Activated T-cell treated with anti-CD3 and anti-CD28 coated beads, Interleukin-2, amount 50 U/mL, for 72 hours (primary cell): ENCODE measurements around the gene BAG1. TPM values are rescaled to one million over a fixed set of nuclear protein-coding genes. Genes with fewer than 3 reads are reported as not detected.

ENCODE experiments used
- ATAC-seq, 2 donors: fragments of 150-1000 bp; cut with Tn5 transposase; replicated peaks in 1 of 2; 2 replicates each; pipeline ENCODE4 v1.10.0; 2021; ENCODE audit warnings: moderate library complexity in 2 of 2, mild to moderate bottlenecking in 1 of 2
- DNase-seq, 2 donors: peaks; one replicate each; pipeline ENCODE4 v3.0.0; 2021 to 2022; ENCODE audit warnings: mixed read lengths in 1 of 2
- H3K27ac Mint-ChIP-seq: one replicate; pipeline ENCODE4 v1.8.0; 2022; ENCODE audit warnings: mild to moderate bottlenecking, moderate library complexity, mixed read lengths
- H3K27me3 Mint-ChIP-seq: one replicate; pipeline ENCODE4 v1.8.0; 2022; ENCODE audit warnings: low read depth, mixed read lengths
- H3K36me3 Mint-ChIP-seq, 2 donors: one replicate each; pipeline ENCODE4 v1.8.0; 2022; ENCODE audit warnings: mixed read lengths in 2 of 2, mild to moderate bottlenecking in 1 of 2; ENCODE audit not compliant: insufficient read depth in 2 of 2
- H3K4me1 Mint-ChIP-seq: one replicate; pipeline ENCODE4 v1.8.0; 2022; ENCODE audit warnings: low read depth, mixed read lengths
- H3K4me3 Mint-ChIP-seq, 2 donors: one replicate each; pipeline ENCODE4 v1.8.0; 2022; ENCODE audit warnings: mild to moderate bottlenecking in 2 of 2, mixed read lengths in 2 of 2, moderate library complexity in 2 of 2
- H3K9me3 Mint-ChIP-seq, 2 donors: one replicate each; pipeline ENCODE4 v1.8.0; 2022; ENCODE audit warnings: mixed read lengths in 2 of 2
- total RNA-seq, 2 donors: library from RNA; stranded (reverse); gene quantifications; one replicate each; pipeline ENCODE4 v1.2.3, GENCODE V29; 2022

The BAG1 gene
- total RNA-seq, 2 donors from 2014 or later, result 52.5 to 60.3 TPM

DNA sequence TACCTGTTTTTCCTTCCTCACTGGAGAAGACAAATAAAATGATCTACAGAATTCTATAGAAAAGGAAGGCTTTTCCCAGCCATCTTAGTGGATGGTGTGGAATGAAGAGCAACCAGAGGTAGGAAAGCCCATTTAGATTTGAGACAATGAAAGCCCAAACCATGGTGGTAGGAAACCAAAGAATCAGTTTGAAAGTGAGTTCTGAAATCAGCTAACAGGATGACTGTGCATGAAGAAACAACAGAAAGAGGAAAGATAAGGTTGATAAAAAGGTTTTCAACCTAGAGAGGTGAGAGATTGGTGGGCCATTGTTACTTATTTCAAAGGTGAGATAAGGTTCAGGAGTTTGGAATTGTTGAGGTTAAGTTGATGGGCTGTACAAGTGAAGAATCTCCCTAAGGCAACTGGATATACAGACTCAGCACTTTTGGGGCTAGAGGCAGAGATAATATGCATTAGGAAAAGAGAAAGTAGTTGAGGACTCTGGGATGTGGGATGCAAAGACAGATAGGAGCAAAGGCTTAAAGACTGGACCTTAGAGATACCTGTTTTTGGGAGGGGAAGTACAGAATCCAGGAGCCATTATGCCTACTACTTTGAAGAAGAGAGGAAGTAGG lies 2.8 kb upstream of the BAG1 start:
- Mint-ChIP-seq H3K27me3 (no peaks in the 10 kb centered on the region), H3K36me3 (peaks cover 26 to 47% of the 10 kb centered on the region in 2 donors), H3K9me3 (no peaks in the 10 kb centered on the region), H3K27ac (peak overlapping the region; percentile 14), H3K4me3 (peak overlapping the region; percentile 16 to 65), H3K4me1 (peaks cover 45% of the 10 kb centered on the region)
- DNase-seq, result peak in 1 of 2 donors; percentile 20
- ATAC-seq, result peak in 1 of 2 donors; percentile 18

GRCh38 chr9:33265211-33265865 lies 830 bp upstream of the BAG1 start:
- Mint-ChIP-seq H3K36me3 (peaks cover 23 to 42% of the 10 kb centered on the region in 2 donors), H3K4me3 (peak overlapping the region; percentile 65 to 96), H3K27ac (peak overlapping the region; percentile 98), H3K27me3 (no peaks in the 10 kb centered on the region), H3K9me3 (no peaks in the 10 kb centered on the region), H3K4me1 (peaks cover 54% of the 10 kb centered on the region)
- ATAC-seq (no peak), DNase-seq (no peak)

DNA sequence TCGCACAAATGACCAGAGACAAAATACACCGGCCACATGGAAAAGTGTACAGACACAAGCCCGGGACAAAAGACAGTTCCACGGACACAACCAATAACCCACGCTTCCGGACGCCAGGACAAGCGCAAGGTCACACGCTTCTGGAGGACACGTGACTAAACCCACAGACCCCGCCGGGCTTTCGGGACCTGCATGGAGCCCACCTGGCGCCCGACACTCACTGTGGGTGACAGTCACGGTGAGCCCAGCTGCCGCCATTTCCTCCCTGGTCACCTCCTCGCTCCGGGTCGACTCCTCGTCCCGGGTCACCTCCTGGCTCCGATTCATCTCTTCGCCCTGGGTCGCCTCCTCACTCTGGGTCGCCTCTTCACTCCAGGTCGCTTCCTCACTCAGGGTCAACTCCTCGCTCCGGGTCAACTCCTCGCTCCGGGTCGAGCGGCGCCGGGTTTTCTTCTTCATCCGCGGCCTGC lies 470 bp downstream of the BAG1 start:
- H3K4me1 Mint-ChIP-seq, result peaks cover 58% of the 10 kb centered on the region
- H3K36me3 Mint-ChIP-seq, result peaks cover 25 to 46% of the 10 kb centered on the region in 2 donors
- H3K27me3 Mint-ChIP-seq, result no peaks in the 10 kb centered on the region

DNA sequence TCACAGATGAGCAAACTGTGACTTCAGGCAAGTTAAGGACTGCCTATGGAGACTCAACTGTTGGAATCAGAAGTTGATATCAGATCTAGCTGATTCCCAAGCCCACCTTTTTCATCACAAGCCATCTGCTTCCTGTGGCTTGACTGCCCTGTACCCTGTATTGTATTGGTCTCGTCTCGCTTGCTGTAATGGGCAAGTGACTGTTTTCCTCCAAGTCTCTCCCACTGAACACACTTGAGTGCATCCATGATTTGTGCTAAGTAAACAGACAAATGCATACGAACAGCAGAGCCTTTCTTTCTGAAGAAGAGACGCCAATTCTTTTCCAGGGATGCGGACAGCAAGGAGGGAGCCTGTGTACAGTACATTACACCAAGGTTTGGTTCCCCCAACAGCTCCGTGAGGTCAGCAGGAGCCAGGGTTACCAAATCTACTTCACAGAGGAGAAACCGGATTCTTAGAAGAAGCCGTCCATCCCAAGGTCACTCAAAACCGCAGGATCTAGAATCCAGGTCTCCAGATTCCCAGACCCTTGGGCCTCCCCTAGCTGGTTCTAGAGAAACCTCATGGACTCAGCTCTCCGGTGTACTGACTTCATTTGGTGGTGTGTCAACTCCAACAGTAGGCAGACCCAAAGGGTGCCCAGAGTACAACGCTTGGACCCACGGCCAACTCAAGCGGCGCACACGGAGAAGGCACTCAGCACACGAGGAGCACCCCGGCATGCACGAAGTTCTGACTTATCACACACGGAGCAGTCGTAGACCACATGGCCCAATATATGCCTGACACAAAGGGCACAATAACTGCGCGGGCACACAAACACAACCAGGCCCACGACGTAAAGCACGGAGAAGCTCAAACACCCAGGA lies 1.1 kb downstream of the BAG1 start:
- ATAC-seq, result no peak
- Mint-ChIP-seq H3K4me3 (peak overlapping the region; percentile 65 to 96), H3K4me1 (peaks cover 63% of the 10 kb centered on the region), H3K27ac (peak overlapping the region; percentile 92), H3K36me3 (peaks cover 25 to 53% of the 10 kb centered on the region in 2 donors), H3K27me3 (no peaks in the 10 kb centered on the region), H3K9me3 (no peaks in the 10 kb centered on the region)
- peak; percentile 20 to 26 for DNase-seq

More for the DNA sequence above, 470 bp downstream of the BAG1 start:
- Mint-ChIP-seq H3K27ac (peak overlapping the region; percentile 92), H3K4me3 (peak overlapping the region; percentile 65 to 96), H3K9me3 (no peaks in the 10 kb centered on the region)
- ATAC-seq (peak; percentile 13 to 28), DNase-seq (peak; percentile 51 to 62)

- DNase-seq (no peak), ATAC-seq (no peak)
- Mint-ChIP-seq H3K4me1 (peaks cover 37% of the 10 kb centered on the region), H3K27me3 (no peaks in the 10 kb centered on the region), H3K36me3 (peaks cover 16 to 46% of the 10 kb centered on the region in 2 donors), H3K9me3 (no peaks in the 10 kb centered on the region), H3K4me3 (no peak overlapping the region), H3K27ac (no peak overlapping the region)
Measured at GRCh38 chr9:33260372-33260771, 4.1 kb downstream of the BAG1 start.

GRCh38 chr9:33257276-33257675 lies 7.2 kb downstream of the BAG1 start:
- Mint-ChIP-seq H3K27ac (no peak overlapping the region), H3K4me3 (no peak overlapping the region), H3K36me3 (peaks cover 12 to 34% of the 10 kb centered on the region in 2 donors), H3K27me3 (no peaks in the 10 kb centered on the region), H3K9me3 (no peaks in the 10 kb centered on the region), H3K4me1 (peaks cover 18% of the 10 kb centered on the region)
- ATAC-seq, result no peak
- DNase-seq, result no peak

DNA sequence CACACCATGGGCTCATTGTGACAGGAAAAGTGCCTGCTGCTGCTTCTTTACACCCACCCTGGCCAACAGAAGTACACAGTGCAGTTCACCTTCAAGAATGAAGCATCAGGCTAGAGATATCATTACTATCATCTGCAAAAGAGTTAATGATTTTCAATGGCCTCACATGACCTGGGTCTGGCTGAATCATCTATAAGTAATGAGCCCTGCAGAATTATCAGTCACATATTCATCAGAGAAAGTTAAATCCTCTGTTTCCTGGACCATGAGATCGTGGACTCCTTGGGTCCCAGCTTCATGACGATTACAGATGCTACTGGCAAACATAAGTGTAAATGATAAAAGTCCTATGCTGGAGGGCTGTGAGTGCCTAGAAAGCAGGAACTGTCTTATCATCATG lies 8.3 kb downstream of the BAG1 start:
- ATAC-seq (no peak), DNase-seq (no peak)
- H3K9me3 Mint-ChIP-seq, result no peaks in the 10 kb centered on the region
- peaks cover 12 to 33% of the 10 kb centered on the region in 2 donors for H3K36me3 Mint-ChIP-seq
- H3K4me3 Mint-ChIP-seq, result no peak overlapping the region
- peaks cover 18% of the 10 kb centered on the region for H3K4me1 Mint-ChIP-seq
- H3K27ac Mint-ChIP-seq, result no peak overlapping the region
- H3K27me3 Mint-ChIP-seq, result no peaks in the 10 kb centered on the region

DNA sequence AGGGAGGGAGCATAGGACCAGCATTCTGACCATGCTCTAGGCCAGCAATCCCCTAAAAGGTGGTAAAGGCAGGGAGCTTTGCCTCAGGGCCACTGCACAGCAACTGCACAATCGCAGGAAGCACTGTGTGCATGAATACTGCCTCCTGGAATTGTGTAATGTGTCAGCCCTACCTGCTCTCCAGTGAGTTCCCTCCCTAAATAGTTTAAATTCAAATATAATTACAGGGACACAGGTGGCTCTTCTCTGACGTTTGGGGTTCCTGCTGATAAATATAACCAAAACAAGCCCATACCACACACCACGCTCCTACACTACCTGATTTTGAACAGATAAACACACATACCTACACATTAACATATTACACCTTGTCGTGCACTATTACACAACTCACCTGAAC lies 9.0 kb downstream of the BAG1 start:
- Mint-ChIP-seq H3K9me3 (no peaks in the 10 kb centered on the region), H3K36me3 (peaks cover 10 to 32% of the 10 kb centered on the region in 2 donors), H3K27ac (no peak overlapping the region), H3K4me1 (peaks cover 10% of the 10 kb centered on the region), H3K27me3 (no peaks in the 10 kb centered on the region), H3K4me3 (no peak overlapping the region)
- ATAC-seq, result no peak
- no peak for DNase-seq

DNA sequence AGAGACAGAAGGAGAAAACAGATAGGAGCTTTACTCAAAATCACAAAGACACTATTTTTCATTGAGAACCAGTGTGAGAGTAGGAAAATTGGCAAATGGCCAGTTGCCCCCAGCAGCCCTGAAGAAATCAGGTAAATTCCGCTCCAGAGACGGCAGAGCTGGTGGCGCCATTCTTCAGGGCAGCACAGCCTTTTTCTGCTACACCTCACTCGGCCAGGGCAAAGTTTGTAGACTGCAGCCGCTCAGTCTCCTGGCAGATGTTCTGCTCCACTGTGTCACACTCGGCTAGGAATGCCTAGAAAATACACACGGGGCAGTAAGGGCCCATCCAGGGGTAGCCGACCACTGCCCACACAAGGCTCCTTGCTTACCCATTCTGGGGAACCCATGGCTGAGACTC lies 9.5 kb downstream of the BAG1 start:
- Mint-ChIP-seq H3K4me3 (no peak overlapping the region), H3K36me3 (peaks cover 8 to 28% of the 10 kb centered on the region in 2 donors), H3K9me3 (no peaks in the 10 kb centered on the region), H3K27me3 (no peaks in the 10 kb centered on the region), H3K27ac (no peak overlapping the region), H3K4me1 (peaks cover 6% of the 10 kb centered on the region)
- ATAC-seq (no peak), DNase-seq (no peak)

GRCh38 chr9:33254211-33254610 lies 10.3 kb downstream of the BAG1 start:
- ATAC-seq (no peak), DNase-seq (no peak)
- Mint-ChIP-seq H3K36me3 (peaks cover 8 to 26% of the 10 kb centered on the region in 2 donors), H3K4me3 (no peak overlapping the region), H3K27me3 (no peaks in the 10 kb centered on the region), H3K9me3 (no peaks in the 10 kb centered on the region), H3K27ac (no peak overlapping the region), H3K4me1 (peaks cover 6% of the 10 kb centered on the region)

DNA sequence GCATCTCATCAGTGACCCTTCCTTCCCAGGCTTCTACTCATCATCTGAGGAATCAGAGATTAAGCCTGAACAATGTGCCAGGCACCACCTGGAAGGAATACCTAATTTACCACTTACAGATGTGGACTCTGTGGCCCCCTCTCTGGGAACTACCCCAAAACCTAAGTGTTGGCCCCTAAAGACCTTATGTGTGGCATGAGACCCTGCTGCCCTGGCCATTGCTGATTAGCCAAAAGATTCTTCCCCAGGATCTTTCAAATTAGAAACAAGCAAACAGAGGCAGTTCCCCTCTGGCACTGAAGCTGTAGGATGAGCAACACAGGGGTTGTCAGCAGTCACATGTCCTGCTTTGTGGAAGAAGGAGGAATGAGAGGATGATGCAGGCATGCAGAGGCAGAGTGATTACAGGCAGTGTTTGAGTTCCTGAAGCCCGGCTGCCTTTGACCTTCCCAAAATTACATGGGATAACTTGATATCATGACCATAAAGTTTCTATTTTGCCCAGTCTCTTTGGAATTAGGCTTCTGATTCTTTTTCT lies 14.0 kb downstream of the BAG1 start:
- DNase-seq (no peak), ATAC-seq (no peak)
- H3K27ac Mint-ChIP-seq, result no peak overlapping the region
- no peaks in the 10 kb centered on the region for H3K4me1 Mint-ChIP-seq
- no peaks in the 10 kb centered on the region for H3K9me3 Mint-ChIP-seq
- H3K27me3 Mint-ChIP-seq, result no peaks in the 10 kb centered on the region
- H3K36me3 Mint-ChIP-seq, result peaks cover 6% of the 10 kb centered on the region in 2 donors
- no peak overlapping the region for H3K4me3 Mint-ChIP-seq

- Mint-ChIP-seq H3K27me3 (no peaks in the 10 kb centered on the region), H3K36me3 (peaks cover 5 to 6% of the 10 kb centered on the region in 2 donors), H3K27ac (no peak overlapping the region), H3K4me1 (no peaks in the 10 kb centered on the region), H3K9me3 (no peaks in the 10 kb centered on the region), H3K4me3 (no peak overlapping the region)
- DNase-seq (no peak), ATAC-seq (no peak)
Measured at GRCh38 chr9:33249983-33250382, 14.5 kb downstream of the BAG1 start.
